Measurements from ENCODE around the gene TFE3. TPM values are rescaled to one million over a fixed set of nuclear protein-coding genes. Genes with fewer than 3 reads are reported as not detected.

The TFE3 gene
- total and polyA plus RNA-seq, 2 donors (not counting 3 experiments of a cell fraction or from before 2014, with no cell fraction given), result 22.3 to 37.1 TPM

- Histone ChIP-seq H3K4me3 (replicated peaks in 1 of 3; ENCODE audit: insufficient read depth in 1 of 3, low read depth in 1 of 3, low read length in 3 of 3) (no peak overlapping the region), H2AFZ (ENCODE audit: low read depth, low read length) (no peak overlapping the region), H4K20me1 (replicated peaks; ENCODE audit: control insufficient read depth, extremely low read depth, insufficient read depth, low read length) (no peaks in the 10 kb centered on the region), H3K9ac (replicated peaks; ENCODE audit: extremely low read depth, insufficient read depth, low read length) (no peak overlapping the region), H3K4me1 (ENCODE audit: control insufficient read depth, extremely low read depth, insufficient read depth, low read length) (peaks cover 8% of the 10 kb centered on the region), H3K4me2 (ENCODE audit: insufficient read depth, low read length) (no peak overlapping the region), H3K27me3 (ENCODE audit: control insufficient read depth in 2 of 2, insufficient read depth in 2 of 2, low read length in 2 of 2) (no peaks in the 10 kb centered on the region), H3K9me1 (replicated peaks; ENCODE audit: control insufficient read depth, extremely low read depth, insufficient read depth, low read length) (no peaks in the 10 kb centered on the region), H3K27ac (ENCODE audit: insufficient read depth, low read depth, low read length) (no peak overlapping the region), H3K79me2 (ENCODE audit: control insufficient read depth, insufficient read depth, low read length) (no peaks in the 10 kb centered on the region), H3K36me3 (ENCODE audit: control insufficient read depth in 2 of 2, extremely low read depth in 1 of 2, insufficient read depth in 2 of 2, low read length in 2 of 2) (peaks cover 0 to 2% of the 10 kb centered on the region in 2 experiments), H3K9me3 (replicated peaks; ENCODE audit: control insufficient read depth, insufficient read depth, low read length) (no peaks in the 10 kb centered on the region)
- no TSS peak for BruUV-seq (replicated peaks)
- intact Hi-C loops (cut with micrococcal nuclease) (no loop called here), dilution Hi-C loops (cut with MboI; ENCODE audit: extremely low pct_ligation_motif_present, low sequenced_read_pairs) (no loop called here)
- DNase-seq (ENCODE audit: low read depth, low spot score) (no peak), FAIRE-seq (no peak)
- POLR2A ChIA-PET, result no interaction called here
- CTCF ChIA-PET, result interaction anchor here (1.6 kb wide), 1 partner anchor 18 kb away, joined by 5 read pairs; the partner anchor contains the start of gene TFE3
- TF ChIP-seq POLR2AphosphoS5 (IDR thresholded peaks at IDR 0.05; ENCODE audit: insufficient read depth, low read depth, low read length), result no peak
- TF ChIP-seq GATA2 (IDR thresholded peaks at IDR 0.05; ENCODE audit: insufficient read depth, insufficient read length, low read depth, low read length), result no peak
- no peak for TF ChIP-seq MYC (IDR thresholded peaks at IDR 0.05; ENCODE audit: low read depth, low read length)
- no peak for TF ChIP-seq JUN (IDR thresholded peaks at IDR 0.05; ENCODE audit: borderline replicate concordance, insufficient read depth, insufficient read length, low read depth)
- no peak for TF ChIP-seq FOS (IDR thresholded peaks at IDR 0.05; ENCODE audit: borderline replicate concordance, insufficient read depth, low read length)
- TF ChIP-seq CTCF (IDR thresholded peaks at IDR 0.05; ENCODE audit: extremely low read depth in 1 of 2, insufficient read depth in 1 of 2, low read depth in 1 of 2, low read length in 2 of 2), result no peak
- TF ChIP-seq MAX (IDR thresholded peaks at IDR 0.05; ENCODE audit: insufficient read depth, insufficient read length), result no peak
- no peak for TF ChIP-seq POLR2A (IDR thresholded peaks at IDR 0.05; ENCODE audit: low read depth, low read length)
These were observed 18.8 kb upstream of the TFE3 start for GRCh38 chrX:49061916-49062315.
